GM18507 (cell line): ENCODE results near the gene ST6GALNAC2.
"Not testable (repeated sequence)": the region's sequence is repeated elsewhere in the genome, so short reads cannot be mapped to it uniquely, and the experiment has no call there.

ENCODE experiments used
- DNase-seq: peaks from one replicate; pipeline ENCODE4 v3.0.0; 2011; ENCODE audit warnings: low read depth; ENCODE audit not compliant: insufficient read length; ENCODE audit errors: extremely low spot score
- FAIRE-seq: peaks from 2 replicates; lab custom pipeline; 2011; peaks lifted over from hg19 to GRCh38; lab: Jason Lieb, UNC

The ST6GALNAC2 gene

DNA sequence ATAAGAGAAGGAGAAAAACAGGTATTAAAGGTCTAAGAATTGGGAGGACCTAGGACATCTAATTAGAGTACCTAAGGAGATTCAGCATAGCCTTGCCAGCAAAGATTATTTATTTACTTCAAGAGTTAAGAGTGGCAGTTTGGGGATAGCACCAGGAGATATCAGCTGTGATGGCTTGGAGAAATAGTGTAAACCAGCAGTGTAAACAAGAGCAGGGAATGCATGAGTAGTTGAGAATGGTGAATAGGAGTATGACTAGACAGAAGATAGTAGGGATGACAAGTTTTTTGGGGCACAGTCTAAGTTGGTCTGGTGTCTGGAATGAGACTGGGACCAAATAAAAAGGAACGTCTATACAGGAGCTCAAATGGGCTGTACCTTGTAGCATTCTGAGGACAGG lies 21.0 kb upstream of the ST6GALNAC2 start:
- not testable (repeated sequence) for FAIRE-seq, DNase-seq

- FAIRE-seq (no peak), DNase-seq (no peak)
Measured at GRCh38 chr17:76601065-76601464, 15.4 kb upstream of the ST6GALNAC2 start.

- DNase-seq = no peak
- no peak for FAIRE-seq
Measured at GRCh38 chr17:76599694-76600460, 14.2 kb upstream of the ST6GALNAC2 start.

DNA sequence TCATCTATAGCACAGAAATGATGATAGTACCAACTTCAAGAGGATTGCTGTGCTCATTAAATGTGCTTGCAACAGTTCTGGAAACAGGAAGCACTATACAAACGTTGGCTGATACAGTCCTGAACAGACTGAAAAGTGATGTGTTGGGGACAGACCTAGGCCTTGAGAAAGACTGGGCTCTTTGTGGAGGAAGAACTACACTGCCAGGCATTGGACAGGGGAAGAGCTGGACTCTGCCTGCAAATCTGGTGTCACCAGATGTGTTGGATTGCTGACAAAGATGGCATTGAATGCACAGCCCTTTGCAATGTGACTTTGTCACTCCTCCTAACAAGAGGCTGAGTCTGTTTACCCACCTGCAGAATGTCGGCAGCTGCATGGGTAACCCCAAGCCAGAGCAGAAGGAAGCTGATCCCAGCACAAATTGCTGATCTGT lies 12.4 kb upstream of the ST6GALNAC2 start:
- DNase-seq = no peak

GRCh38 chr17:76597156-76598003 lies 11.7 kb upstream of the ST6GALNAC2 start:
- no peak for DNase-seq
- FAIRE-seq = no peak

More for the DNA sequence above, 12.4 kb upstream of the ST6GALNAC2 start:
- no peak for FAIRE-seq

GRCh38 chr17:76594690-76595089 lies 9.0 kb upstream of the ST6GALNAC2 start:
- DNase-seq = no peak
- no peak for FAIRE-seq

DNA sequence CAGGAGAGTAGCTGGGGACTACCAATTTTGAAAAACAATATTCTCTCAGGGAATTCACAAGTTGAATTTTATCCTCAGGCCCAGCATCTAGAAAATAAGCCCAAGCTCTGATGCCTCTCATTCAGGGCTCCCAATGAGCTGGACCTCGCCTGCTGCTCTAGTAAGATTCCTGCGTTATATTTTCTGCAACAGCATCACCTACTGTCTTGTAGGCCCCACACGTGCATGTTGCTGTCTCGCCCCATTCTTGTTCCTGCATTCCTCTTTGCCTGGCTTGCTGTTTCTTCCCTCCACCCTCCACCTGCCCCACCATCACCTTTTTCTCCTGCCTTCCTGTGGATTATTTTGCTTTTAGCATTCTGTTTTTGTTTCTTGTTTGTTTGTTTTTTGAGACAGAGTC lies 8.3 kb upstream of the ST6GALNAC2 start:
- DNase-seq (no peak), FAIRE-seq (no peak)

DNA sequence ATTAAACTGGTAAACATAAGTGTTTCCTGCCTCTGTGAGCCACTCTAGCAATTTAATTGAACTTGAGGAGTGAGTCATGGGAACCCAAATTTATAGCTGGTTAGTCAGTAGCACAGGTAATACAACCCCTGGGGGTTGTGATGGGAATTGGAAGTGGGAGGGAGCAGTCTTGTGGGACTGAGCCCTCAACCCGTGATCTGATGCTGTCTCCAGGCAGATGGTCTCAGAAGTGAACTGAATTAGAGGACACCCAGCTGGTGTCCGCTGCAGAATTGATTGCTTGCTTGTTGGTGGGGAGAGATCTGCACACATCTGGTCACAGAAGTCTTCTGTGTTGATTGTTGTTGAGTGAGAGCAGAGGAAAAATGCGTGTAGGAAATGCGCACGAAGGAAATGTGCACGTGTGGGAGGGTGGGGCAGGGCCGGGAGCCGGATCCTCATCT lies 7.7 kb upstream of the ST6GALNAC2 start:
- no peak for FAIRE-seq
- no peak for DNase-seq

- no peak for FAIRE-seq
- DNase-seq = no peak
Measured at GRCh38 chr17:76588182-76588581, 2.5 kb upstream of the ST6GALNAC2 start.

- DNase-seq = no peak
- no peak for FAIRE-seq
Measured at GRCh38 chr17:76586741-76587487, 1.3 kb upstream of the ST6GALNAC2 start.

DNA sequence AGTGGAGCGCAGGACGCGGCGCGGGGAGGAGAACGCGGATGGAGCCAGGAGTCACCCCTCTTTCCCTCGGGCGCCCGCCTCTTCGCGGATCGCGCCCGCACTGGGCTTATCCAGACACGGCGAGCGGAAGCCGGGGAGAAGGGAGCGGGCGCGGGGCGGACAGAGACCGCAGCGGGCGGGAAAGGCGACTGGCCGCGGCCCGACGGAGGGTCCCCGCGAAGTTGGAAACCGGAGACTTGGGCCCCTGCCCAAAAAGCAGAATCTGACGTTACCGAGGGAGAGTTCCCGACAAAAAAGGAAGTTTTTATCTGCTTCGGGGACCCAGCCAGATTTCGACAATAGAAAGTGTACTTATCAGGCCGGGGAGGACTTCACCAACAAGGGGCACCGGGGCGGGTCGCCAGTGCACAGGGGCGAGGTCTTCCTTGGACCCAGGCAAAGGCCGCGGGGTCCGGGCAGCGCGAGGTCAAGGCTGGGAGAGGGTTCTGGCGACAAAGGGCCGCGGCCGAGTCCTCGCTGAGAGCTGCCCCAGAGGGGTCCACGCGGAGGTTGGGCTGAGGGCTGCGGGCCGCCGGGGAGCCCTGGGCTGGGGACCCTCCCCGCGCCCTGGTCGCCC lies 519 bp downstream of the ST6GALNAC2 start:
- no peak for DNase-seq
- no peak for FAIRE-seq

DNA sequence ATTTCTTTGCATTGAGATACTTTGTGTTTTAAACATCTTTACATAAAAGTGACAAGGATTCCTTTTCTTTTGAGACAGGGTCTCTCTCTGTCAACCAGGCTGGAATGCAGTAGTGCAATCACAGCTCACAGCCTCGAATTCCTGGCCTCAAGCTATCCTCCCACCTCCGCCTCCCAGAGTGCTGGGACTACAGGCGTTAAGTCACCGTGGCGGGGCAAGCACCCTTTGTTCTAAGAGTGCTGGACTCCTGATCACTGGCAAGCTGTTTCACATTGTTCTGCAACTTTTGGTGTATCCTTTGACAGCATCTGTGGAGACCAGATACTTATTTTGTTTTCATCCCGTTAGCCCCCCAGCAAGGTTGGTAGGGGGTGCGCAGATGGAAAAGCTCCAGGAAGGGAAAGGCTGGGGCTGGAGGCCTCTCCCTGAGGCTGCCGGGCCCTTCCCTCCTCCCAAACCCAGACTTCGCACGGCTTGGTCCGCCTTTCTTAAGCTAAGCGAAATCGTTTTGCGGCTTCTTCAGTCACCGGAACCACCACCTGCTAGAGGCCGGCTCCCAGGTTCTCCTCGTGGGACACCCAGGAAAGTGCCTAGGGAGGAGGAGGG lies 1.1 kb downstream of the ST6GALNAC2 start:
- DNase-seq (no peak), FAIRE-seq (no peak)

DNA sequence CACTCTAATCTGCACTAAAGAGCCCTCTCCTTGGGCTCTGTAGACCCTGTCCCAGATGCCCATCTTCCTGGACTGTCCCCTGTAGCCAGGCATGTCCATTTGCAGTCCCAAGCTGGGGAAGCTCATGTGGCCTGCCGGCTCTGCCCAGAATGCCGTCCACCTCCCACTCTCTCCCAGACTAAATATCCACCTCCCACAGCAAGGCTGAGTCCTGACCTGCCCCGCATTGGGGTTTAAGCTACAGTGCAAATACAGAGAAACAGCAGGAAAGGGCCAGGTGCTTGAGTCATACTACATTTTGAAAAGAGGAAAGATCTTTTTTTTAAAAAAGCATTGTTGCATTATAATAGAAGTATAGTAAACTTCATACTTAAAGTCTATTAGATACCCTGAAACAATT lies 3.0 kb downstream of the ST6GALNAC2 start:
- DNase-seq (no peak), FAIRE-seq (no peak)

- FAIRE-seq (no peak), DNase-seq (no peak)
Measured at GRCh38 chr17:76581515-76581914, 4.1 kb downstream of the ST6GALNAC2 start.

DNA sequence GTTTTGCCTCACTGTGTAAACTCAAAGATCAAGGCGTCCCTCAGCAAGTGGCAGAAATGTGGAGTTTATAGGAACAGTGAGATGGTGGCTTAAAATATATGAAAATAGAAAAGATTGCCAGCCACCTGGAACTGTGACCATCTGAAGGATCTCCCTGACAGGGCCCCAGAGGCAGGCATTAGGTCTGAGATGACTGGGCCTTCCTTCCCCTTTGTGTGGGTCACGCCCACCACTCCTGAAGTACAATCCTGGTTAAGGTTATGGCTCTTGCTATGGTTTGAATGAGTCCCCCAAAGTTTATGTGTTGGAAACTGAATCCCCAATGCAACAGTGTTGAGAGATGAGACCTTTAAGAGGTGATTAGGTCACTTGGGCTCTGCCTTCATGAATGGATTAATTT lies 6.4 kb downstream of the ST6GALNAC2 start:
- FAIRE-seq (peak; percentile 54), DNase-seq (no peak)

DNA sequence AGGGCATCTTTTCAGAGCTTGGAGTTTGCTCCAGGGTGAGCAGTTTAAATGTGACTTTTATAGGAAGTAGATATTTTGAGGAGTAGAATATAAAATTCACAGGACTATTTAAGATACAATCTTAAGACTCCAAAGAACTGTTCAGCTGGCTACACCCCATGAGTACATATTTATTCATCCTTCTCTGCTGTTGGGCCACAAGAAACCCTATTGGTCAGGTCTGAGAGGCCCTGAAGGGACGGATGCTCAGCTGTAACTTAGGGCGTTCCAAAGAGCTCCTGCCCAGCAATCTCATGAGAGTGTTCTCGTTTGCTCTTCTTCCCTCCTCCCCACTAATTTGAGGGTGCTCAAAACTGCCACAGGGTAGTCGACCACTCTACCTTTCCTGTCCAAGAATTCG lies 7.3 kb downstream of the ST6GALNAC2 start:
- DNase-seq = no peak
- FAIRE-seq = no peak

DNA sequence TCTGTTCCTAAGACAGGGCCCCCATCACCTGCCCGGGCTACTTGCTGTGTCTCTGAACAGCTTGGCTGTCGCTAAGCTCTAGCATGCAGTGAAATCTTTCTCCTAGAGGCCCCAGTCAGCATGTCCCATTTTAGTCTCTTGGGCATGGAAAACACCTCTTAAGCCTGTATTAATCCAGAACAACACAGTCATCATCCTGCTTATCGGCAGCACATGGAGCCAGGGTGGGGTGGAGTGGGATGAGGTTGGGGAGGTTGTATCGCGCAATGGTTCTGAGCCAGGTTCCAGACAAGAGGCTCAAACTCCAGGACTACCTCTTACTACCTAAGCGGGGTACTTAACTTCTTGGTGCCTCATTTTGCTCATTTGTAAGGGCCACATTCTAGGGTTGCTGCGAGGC lies 7.8 kb downstream of the ST6GALNAC2 start:
- no peak for DNase-seq
- no peak for FAIRE-seq

GRCh38 chr17:76576189-76576588 lies 9.5 kb downstream of the ST6GALNAC2 start:
- DNase-seq (no peak), FAIRE-seq (no peak)

- FAIRE-seq = no peak
- no peak for DNase-seq
Measured at GRCh38 chr17:76575570-76575969, 10.1 kb downstream of the ST6GALNAC2 start.
